ENCODE data around the gene TRIM43B.
"Not testable (repeated sequence)": the region's sequence is repeated elsewhere in the genome, so short reads cannot be mapped to it uniquely, and the experiment has no call there.

TRIM43B gene

DNA sequence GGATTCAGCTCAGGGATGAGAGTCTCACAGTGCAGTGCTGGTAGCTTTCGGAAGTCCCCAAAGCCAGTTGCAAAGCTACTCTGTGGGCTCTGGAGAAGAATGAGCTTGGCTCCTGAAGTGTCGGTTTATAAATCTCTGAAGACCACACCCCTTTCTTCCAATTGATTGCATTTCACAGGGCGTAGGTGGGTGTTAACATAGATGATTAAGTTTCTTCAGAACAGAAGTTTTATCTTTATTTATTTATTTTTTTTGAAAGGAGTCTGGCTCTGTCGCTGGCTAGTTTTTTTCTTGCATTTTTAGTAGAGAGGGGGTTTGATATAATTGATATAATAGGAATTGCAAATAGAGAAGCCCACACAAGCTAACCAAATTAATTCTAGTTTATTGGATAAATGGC is at the start of gene TRIM43B:
Gene TRIM43B, minus strand, starts transcription at position 101 of the 400 bp plus-strand sequence. CDS start 2,040 bp downstream, outside the sequence.
- not testable (repeated sequence) for DNase-seq (ENCODE audit: low read depth in 2 of 2)

DNA sequence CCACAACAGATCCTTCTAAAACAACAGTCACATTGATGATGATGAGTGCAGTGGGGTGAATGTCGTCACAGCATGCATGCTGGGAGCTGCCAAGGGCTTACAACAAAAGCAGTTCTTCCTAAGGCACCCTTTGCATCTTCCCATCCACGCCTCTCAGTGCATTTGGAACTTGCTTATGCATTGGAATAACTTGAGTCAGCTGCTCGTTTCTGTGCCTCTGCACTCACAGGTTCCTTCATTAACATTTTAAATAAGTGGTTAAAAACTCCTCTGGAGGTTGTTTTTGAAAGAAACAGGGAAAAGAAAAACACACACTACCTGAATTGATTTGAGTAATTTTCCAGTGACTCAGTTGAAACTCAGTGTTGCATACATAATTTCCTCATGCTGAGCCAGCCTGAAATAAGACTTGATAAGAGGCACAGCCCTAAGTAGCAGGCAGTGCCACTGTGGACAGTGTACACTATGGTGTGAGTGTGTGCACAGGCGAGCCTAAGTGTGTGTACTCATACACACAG is 46.8 kb upstream of the TRIM43B start:
- DNase-seq (ENCODE audit: low read depth in 2 of 2), result no peak

DNA sequence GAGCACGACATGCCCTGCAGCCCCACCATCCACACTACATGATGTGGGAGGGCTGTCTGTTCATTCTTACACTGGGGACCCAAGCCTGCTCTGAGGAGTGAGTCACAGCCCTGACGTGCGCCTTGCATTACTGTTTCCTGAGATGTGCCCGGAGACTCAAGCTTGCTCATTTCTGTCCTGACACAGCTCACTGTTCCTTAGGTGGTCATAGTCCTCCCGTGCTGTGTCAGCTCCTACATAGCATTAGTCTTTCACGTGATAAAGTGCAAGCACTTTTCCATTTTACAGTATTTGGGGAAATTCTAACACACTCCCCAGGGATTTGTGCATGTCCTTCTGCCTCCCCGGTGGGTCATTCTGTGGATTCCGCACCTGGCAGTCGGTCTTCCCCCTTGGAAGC is 46.2 kb upstream of the TRIM43B start:
- no peak for DNase-seq (ENCODE audit: low read depth in 2 of 2)

DNA sequence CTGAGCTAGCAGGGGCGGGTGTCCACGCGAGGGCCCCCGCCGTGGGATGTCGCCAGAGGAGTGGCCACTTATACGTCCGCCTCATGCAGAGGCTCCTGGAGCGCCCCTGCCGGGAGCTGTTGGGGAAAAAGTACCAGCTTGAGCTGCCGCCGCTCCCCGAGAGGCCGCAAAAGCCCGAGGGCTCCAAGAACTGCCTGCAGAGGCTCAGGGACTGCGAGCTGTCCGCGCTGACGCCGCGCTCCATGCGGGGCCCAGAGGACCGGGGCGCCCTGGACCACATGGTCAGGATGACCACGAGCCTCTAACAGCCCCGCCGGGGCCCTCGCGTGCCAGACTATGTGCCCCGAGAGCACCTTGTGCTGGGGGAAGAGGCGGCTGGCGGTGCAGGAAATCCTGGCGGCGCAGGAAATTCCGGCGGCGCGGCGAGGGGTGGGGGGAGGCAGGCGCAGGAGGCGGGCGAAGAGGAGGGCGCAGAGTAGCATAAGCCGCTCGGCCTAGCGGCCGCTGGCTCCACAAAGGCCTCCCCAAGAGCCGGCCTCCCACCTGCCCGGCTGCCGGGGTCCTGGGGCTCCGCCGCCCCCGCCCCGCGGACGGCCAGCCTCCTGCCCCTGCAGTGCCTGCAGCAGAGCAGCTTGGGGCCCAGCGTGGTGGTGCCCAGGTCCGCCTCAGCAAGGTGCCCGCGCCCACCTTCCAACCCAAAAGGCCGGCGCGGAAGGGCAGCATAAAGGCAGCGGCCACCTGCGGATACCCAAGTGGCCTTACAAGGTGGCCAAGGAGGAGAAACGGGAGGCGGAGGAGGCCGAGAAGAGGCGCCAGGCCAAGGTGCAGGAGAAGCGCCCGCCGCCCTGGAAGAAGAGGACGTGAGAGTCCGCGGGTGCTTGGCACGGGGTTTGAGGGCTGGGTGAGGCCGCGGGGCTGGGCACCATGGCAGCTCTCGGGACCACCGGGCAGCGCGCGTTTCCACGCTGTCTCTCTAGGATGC is 42.1 kb upstream of the TRIM43B start:
- peak in 1 of 2 donors; percentile 49 for DNase-seq (ENCODE audit: low read depth in 2 of 2)

DNA sequence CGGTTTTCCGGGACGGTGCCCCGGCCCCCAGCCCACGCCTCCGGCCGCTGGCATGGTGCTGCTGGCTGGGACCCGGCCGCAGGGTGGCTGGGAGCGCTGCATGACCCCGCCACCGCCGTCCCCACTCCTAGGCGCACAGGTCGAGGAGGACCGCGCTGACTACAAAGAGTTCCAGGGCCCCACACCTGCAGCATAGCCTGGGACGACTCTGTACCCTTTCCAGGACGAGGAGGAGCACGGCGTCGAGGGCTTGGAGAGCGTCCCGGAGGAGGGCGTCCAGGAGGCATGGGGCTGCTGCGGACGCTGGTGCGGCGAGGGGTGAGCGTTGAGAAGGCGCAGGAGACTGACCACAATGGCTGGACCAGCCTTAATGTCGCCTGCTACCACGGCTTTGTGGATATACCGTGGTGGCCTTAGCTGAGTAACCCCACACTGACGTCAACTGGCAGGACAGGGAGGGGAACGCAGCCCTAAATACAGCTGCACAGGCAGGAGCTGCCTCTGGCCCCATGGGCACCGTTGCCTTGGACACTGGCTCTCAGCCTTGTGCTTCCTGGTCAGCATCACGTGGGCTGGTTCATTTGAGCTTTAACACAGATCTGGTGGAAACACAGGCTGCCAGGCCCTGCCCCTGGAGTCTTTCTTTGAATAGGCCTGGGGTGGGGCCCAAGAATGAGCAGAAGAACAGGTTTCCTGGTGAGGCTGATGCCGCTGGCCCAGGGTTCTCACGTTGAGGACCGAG is 40.9 kb upstream of the TRIM43B start:
- DNase-seq (ENCODE audit: low read depth in 2 of 2), result no peak

DNA sequence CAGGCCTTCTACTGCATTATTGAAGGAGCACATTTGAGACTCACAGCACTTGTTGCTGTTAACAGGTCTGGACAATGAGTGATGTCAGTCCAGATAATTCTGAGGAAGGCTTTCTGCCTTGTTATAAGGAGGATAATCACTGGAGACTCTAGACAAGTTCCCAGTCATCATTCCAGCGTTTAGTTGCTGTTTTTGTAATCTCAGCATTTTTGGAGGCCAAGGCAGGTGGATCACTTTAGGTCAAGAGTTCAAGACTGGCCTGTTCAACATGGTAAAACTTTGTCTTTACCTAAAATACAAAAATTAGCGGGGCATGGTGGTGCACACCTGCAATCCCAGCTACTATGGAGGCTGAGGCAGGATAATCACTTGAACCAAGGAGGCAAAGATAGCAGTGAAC is 39.6 kb upstream of the TRIM43B start:
- no peak for DNase-seq (ENCODE audit: low read depth in 2 of 2)

DNA sequence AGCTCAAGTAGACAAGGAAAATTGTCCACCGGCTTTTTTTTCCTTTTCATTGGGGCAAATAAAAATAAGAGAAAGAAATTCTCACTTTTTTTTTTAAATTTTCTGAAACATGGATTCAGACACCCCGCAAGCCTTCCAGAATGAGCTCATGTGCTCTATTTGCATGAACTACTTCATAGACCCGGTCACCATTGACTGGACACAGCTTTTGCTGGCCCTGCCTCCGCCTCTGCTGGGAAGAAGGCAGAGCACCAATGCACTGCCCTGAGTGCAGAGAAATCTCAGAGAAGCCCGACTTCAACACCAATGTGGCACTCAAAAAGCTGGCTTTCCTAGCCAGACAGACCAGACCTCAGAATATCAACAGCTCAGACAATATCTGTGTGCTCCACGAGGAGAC is 30.2 kb upstream of the TRIM43B start:
- DNase-seq (ENCODE audit: low read depth in 2 of 2), result no peak

DNA sequence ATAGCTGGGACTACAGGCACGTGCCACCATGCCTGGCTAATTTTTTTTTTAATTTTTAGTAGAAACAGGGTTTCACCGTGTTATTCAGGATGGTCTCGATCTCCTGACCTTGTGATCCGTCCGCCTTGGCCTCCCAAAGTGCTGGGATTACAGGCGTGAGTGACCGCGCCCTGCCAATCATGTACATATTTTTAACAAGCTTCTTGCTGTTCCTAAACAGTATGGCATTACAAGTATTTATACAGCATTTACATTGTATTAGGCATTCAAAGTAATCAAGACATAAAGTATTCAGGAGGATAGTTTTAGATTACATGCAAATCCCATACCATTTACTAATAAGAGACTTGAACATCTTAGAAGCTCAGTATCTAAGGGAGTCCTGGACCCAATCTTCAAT is 29.7 kb upstream of the TRIM43B start:
- not testable (repeated sequence) for DNase-seq (ENCODE audit: low read depth in 2 of 2)

DNA sequence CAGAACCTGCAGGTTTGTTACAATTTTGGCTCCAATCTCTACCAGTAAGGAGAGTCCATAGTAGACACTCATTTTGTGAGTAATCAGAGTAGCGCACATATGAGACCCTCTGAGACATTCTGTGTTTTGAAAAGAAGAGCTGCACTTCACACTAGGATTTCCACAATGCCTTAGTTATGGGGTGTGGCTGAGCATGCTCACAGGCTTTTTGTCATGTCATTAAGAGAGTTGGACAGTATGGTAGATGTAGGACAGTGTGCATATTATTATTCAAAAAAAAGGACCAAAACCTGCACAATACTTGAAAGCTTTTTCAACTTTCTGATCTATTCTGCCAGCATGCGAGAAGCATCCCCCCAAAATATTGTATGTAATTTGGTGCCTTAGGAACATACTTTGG is 24.9 kb upstream of the TRIM43B start:
- no peak for DNase-seq (ENCODE audit: low read depth in 2 of 2)

DNA sequence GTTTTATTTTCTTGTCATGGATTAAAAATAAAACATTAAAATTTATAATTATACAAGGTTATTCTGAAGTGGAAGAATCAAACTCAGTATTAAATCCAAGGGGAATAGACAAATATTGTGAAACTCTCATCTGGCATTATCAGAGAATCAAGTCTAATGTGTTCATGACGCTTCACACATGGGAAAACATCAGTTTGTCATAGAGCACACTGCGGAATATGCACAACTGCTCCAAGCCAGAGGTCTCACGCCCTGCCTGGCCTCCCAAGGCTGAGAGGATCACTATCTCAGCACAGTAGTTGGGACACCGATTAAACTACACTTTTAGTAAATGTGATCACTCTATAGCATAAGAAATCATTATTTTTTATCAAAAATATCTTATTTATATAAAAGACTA is 20.7 kb upstream of the TRIM43B start:
- no peak for DNase-seq (ENCODE audit: low read depth in 2 of 2)

DNA sequence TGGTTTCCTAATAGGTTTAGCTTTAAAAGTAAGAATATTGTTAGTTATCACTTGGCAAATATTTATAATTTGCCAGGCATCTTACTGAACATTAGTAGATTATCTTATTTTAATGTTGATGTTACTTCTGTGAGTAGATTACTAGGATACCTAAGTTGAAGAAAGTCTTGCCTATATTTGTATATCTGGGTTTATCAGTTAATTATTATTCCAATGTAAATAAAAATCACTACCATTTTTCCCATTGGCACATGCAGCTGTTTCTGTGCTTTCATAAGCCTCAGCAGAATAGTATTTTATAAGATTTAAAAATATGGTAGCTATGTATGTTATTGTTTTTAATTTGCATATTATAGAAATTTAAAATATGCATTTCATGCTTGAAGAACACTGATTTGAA is 16.3 kb upstream of the TRIM43B start:
- no peak for DNase-seq (ENCODE audit: low read depth in 2 of 2)

DNA sequence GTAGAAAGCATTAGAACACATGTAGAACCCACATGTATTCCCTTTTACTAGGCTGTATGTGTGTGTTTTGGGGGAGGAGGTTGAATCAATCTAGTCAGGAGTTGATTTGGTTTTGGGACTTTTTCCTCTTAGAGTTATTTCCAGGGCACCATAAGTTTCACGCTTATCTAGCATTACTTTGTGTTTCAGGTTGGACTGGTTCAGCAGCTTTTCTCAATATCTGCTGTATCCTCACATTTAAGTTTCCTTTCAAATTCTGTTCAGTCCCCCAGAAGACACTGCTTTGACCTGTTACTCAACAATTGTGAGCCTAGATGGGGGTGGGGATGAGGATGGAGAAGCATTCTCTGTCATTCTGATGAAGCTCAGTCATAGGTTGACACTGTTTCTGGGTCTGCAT is 7.5 kb upstream of the TRIM43B start:
- DNase-seq (ENCODE audit: low read depth in 2 of 2), result not testable (repeated sequence)

DNA sequence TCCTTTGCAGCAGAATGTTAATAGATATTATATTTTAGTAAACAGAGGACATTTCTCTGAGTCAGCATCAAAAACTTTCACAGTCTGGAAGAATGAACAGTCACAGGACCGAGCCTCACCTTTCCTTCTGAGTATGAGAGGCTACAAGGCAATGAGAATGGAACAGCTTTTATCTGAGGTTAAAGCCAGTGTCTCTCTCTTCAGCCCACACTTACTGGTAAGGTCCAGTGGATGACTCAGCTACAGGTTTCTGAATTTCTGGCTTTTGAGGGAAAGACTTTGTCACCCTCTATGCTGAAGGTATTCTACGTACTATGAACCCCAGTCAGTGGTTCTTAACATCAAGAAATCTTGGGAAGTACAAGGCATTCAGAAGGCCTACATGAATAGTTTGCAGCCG is 9.5 kb downstream of the TRIM43B start:
- not testable (repeated sequence) for DNase-seq (ENCODE audit: low read depth in 2 of 2)

DNA sequence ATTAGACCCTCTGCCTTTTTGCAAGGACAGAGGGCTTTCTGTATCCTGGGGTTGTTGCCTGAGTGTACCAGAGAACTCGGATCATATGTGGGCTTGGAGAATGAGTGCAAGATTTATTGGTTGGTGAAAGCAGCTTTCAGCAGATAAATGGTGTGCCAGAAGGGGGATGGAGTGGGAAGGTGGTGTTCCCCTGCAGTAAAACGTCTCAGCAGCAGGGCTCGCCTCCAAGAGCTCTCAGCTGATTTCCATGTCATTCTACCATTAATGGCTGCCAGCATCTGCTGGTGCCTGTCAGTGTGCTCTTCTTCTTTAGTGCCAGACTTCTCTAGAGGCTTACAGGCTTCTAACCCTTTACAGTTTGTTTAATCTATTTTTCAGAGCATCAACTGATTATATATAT is 16.6 kb downstream of the TRIM43B start:
- DNase-seq (ENCODE audit: low read depth in 2 of 2), result not testable (repeated sequence)

DNA sequence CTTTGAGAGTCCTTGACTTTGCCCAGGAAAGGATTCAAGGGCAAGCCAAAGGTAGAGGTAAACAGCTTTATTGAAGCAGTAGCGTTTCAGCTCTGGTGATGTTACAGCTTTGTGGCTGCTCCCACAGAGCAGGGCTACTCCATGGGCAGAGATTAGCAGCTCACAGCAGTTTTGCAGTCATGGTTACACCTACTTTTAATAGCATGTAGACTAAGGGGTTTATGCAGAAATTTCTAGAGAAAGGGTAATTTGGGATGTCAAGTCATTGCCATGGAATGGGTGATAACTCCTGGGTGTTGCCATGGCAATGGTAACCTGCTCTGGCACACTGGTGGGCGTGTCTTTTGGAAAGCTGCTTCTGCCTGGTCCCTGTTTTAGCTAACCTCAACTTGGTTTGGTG is 18.0 kb downstream of the TRIM43B start:
- DNase-seq (ENCODE audit: low read depth in 2 of 2), result not testable (repeated sequence)

DNA sequence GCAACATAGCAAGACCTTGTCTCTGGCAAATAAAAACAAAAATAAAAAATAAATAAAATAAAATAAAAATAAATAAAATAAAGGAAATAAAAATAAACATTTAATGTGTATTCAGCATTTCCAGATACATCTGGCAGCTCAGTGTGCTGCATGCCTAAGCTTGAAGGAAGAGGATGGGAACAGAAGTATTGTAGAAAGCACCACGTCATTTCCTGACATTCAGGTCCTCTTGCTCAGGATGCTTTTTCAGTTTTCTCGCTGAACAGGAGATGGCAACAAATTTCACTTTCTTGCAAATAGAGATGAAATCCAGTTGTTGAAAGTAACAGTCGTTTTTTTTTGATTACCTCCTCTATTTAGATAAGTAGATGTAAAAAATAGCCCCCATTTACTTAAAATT is 21.3 kb downstream of the TRIM43B start:
- not testable (repeated sequence) for DNase-seq (ENCODE audit: low read depth in 2 of 2)

DNA sequence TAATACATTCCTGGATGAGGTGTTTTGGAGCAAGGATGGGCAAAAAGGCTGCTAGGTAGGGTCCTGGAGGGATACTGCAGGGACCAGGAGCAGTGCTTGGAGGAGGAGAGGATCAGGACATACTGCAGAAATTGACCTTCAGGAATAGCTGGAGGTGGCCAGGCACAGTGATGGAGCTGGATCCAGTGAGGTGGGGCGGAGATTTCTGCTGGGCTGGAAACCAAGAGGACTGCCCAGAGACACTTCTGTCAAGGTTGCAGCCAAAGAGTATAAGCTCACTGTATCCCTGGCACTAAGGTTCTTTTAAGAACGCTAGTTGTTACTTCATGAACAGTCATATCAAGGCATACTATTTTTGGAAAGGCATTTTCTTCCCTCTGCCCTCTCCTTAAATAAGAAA is 39.2 kb downstream of the TRIM43B start:
- not testable (repeated sequence) for DNase-seq (ENCODE audit: low read depth in 2 of 2)

DNA sequence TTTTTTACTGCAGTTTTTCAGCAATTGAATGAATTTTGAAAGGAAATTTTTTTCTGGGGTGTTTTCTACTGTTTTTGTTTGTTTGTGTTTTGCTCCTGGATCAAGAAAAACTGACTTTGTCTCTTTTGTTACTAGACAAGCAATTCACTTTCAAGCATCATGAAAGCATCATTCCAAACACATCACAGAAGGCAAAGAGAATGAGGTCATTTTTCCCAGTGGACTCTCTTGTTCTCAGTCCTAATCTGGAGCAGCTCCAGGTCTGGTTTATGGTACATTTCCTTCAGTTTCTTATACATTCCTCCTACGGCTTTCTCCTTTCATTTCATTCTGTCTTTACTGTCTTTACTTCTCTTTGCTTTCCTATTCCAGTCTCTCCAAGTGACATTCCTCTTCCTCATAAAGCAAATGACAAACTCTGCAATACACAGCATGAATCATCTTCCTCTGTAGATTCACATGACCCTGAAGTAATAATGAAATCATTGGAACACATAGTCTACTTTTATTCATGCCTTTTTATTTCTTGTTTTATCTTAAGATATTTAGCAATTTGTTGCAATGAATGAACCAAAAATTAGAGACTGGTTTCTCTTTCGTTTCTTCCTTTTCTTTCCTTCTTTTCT is 42.0 kb downstream of the TRIM43B start:
- DNase-seq (ENCODE audit: low read depth in 2 of 2), result not testable (repeated sequence)

DNA sequence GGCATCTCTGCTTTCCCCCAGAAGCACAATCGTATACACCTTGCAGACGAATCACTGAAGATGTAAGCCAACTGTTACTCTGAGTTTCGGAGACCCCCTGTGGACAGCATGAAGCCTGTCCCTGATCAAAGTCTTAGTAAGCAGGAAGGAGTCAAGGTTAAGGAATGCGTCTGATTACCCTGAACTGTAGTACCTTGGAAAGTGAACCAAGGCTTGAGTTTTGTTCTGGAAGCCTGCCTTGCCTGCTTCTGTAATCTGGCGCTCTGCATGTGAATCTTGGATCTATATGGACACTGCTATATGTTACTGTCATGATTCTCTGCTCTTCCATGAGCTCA is 48.7 kb downstream of the TRIM43B start:
- DNase-seq (ENCODE audit: low read depth in 2 of 2), result not testable (repeated sequence)

DNA sequence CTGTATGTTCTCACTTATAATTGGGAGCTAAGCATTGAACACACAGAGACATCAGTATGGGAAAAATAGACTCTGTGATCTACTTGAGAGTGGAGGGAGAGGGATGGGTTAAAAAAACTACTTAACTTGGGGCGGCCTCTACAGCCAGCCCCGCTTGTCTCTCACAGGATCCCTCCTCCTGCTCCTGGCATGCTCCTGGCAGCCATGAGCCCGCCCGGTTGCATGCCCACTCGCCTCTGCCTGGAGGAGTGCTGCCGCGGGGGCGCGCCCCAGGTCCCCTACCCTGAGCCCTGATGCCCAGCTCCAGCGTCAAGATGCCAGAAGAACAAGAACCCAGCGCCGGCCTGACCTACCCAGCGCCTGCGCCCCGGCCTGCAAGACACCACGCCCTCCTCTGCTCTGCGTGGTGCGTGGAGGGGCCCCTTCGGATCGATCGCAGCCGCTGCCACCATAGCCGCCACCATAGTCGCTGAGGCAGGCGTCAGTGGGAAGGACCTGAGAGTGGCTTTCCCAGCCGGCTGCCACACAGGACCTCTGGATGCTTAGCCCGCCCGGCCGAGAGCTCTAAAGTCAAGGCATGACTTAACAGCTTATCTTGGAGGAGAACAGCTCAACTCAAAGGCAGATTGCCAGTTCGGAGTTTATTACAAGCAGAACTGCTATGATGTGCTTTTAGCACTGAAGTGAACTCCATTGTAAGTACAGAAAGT is 49.2 kb downstream of the TRIM43B start:
- DNase-seq (ENCODE audit: low read depth in 2 of 2), result not testable (repeated sequence)

DNA sequence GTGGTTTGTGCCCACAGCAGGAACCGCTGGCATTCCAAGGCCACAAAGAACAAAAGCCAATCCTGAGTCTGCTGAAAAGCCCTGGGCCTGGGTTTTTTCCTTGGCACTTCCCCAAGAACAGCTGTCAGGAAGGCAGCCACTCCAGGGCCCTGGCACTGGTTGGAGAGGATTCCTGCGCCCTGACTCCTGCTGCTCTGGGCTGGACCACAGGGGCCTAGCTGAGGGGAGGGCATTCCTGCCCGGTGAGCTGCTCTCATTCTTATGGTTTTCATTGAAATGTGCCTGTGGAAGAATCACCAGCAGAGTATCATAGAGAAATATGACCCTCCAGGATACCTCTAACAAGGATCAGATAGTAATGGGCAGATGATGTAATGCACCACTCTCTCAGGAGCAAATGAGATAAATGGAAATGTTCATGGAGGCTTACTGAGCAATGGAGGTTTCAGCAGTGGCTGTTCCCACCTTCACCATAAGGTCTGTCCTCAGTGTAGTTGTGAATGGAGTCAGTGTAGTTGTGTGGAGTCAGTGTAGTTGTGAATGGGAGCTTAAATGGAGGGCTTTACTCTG is 50.0 kb downstream of the TRIM43B start:
- DNase-seq (ENCODE audit: low read depth in 2 of 2), result not testable (repeated sequence)
